ENCODE measurements around the gene ZNF282.
"Not testable (repeated sequence)": the region's sequence is repeated elsewhere in the genome, so short reads cannot be mapped to it uniquely, and the experiment has no call there.

The ZNF282 gene

DNA sequence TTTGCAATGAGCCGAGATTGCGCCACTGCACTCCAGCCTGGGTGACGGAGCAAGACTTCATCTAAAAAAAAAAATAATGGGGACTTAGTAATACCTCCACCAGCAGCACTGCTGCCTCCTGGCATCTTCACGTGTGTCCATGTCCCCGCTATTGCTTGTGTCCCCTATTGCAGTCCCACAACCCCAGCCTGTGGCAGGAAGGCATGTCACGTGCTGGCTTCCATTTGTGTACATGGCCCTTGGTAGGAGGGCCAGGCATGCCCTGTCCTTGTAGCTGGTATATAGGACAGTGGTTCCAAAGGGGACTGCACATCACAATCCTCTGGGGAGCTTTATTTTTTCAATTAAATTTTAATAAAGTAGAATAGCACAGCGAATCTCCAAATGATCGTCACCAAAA is 72.4 kb downstream of the ZNF282 start:
- H3K4me2 ChIP-seq (ENCODE audit: insufficient read depth, low read length), result no peak overlapping the region
- H3K4me3 ChIP-seq (ENCODE audit: low read depth in 1 of 2, low read length in 2 of 2), result no peak overlapping the region
- no peak overlapping the region for H3K27ac ChIP-seq (ENCODE audit: low read length)
- no peaks in the 10 kb centered on the region for H3K27me3 ChIP-seq (ENCODE audit: insufficient read depth, low read length, poor library complexity)
- H3K79me2 ChIP-seq (ENCODE audit: insufficient read depth, low read length), result no peaks in the 10 kb centered on the region
- DNase-seq (no peak), ATAC-seq (ENCODE audit: insufficient read depth, low read depth) (no peak)
- no peaks in the 10 kb centered on the region for H3K9me3 ChIP-seq (ENCODE audit: insufficient read depth, low read length, severe bottlenecking)
- H3K36me3 ChIP-seq (ENCODE audit: insufficient read depth, low read length), result peaks cover 10% of the 10 kb centered on the region; the same call in 1 of the 2 replicates
- TF ChIP-seq EZH2 (IDR thresholded peaks at IDR 0.05; ENCODE audit: borderline replicate concordance, low read depth, low read length, severe bottlenecking), result no peak
- TF ChIP-seq, protein P1, sequence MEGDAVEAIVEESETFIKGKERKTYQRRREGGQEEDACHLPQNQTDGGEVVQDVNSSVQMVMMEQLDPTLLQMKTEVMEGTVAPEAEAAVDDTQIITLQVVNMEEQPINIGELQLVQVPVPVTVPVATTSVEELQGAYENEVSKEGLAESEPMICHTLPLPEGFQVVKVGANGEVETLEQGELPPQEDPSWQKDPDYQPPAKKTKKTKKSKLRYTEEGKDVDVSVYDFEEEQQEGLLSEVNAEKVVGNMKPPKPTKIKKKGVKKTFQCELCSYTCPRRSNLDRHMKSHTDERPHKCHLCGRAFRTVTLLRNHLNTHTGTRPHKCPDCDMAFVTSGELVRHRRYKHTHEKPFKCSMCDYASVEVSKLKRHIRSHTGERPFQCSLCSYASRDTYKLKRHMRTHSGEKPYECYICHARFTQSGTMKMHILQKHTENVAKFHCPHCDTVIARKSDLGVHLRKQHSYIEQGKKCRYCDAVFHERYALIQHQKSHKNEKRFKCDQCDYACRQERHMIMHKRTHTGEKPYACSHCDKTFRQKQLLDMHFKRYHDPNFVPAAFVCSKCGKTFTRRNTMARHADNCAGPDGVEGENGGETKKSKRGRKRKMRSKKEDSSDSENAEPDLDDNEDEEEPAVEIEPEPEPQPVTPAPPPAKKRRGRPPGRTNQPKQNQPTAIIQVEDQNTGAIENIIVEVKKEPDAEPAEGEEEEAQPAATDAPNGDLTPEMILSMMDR (IDR thresholded peaks at IDR 0.05; ENCODE audit: borderline replicate concordance, extremely low read depth, low read length, poor library complexity, severe bottlenecking), result no peak
- peaks cover 2% of the 10 kb centered on the region for H3K4me1 ChIP-seq (ENCODE audit: insufficient read depth, low read length)
- H2AFZ ChIP-seq (ENCODE audit: low read depth, low read length), result no peak overlapping the region
- no peak overlapping the region for H3K9ac ChIP-seq (ENCODE audit: low read depth, low read length)
- H4K20me1 ChIP-seq (ENCODE audit: insufficient read depth, low read length), result no peaks in the 10 kb centered on the region

DNA sequence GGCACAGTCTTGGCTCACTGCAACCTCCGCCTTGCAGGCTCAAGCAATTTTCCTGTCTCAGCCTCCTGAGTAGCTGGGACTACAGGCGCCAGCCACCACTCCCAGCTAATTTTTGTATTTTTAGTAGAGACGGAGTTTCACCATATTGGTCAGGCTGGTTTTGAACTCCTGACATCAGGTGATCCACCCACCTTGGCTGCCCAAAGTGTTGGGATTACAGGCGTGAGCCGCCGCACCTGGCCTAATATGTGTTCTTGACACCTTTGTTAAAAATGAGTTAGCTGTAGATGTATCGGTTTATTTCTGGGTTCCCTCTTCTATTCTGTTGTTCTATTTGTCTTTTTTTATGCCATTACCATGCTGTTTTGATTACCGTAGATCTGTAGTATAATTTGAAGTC is 79.1 kb downstream of the ZNF282 start:
- H3K4me1 ChIP-seq (ENCODE audit: insufficient read depth, low read length); H3K4me2 ChIP-seq (ENCODE audit: insufficient read depth, low read length); ATAC-seq (ENCODE audit: insufficient read depth, low read depth); H3K27me3 ChIP-seq (ENCODE audit: insufficient read depth, low read length, poor library complexity); H3K9ac ChIP-seq (ENCODE audit: low read depth, low read length); H2AFZ ChIP-seq (ENCODE audit: low read depth, low read length); H3K27ac ChIP-seq (ENCODE audit: low read length); DNase-seq; H3K79me2 ChIP-seq (ENCODE audit: insufficient read depth, low read length); H3K4me3 ChIP-seq (ENCODE audit: low read depth in 1 of 2, low read length in 2 of 2); H4K20me1 ChIP-seq (ENCODE audit: insufficient read depth, low read length); H3K9me3 ChIP-seq (ENCODE audit: insufficient read depth, low read length, severe bottlenecking); H3K36me3 ChIP-seq (ENCODE audit: insufficient read depth, low read length): not testable (repeated sequence)

All from DND-41 (cell line).